HG03280 (cell line): ENCODE measurements around the gene MRLN.
"Not testable (repeated sequence)": the region's sequence is repeated elsewhere in the genome, so short reads cannot be mapped to it uniquely, and the experiment has no call there.

Experiments used
- ATAC-seq: cut with Tn5 transposase; IDR thresholded peaks from one replicate; pipeline ENCODE4 v1.9.1; 2021; ENCODE audit warnings: mild to moderate bottlenecking, moderate library complexity; ENCODE audit not compliant: unreplicated experiment

Gene MRLN

GRCh38 chr10:59753267-59753666 lies at the start of gene MRLN:
Gene MRLN, minus strand, starts transcription at chr10:59753455.
- no peak for ATAC-seq

GRCh38 chr10:59801171-59801570 lies 47.9 kb upstream of the MRLN start:
- no peak for ATAC-seq

DNA sequence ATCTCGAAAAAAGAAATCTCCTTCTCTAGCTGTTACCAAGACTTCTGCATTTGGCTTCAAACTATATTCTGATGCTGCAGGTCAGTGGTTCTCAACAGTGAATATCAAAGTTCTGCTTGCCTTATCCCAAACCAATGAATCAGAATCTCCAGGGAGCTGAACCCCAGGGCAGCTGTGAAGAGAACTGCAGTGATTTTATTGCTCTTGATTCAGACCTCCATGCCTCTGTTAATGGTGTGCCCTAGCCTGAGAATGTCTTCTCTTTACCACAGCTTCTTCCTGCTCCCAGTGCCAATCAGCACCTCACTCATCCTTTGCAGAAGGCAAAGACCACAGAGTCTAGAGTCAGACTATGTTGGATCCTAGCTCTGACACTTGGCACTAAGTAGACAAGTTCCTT lies 46.2 kb upstream of the MRLN start:
- no peak for ATAC-seq

DNA sequence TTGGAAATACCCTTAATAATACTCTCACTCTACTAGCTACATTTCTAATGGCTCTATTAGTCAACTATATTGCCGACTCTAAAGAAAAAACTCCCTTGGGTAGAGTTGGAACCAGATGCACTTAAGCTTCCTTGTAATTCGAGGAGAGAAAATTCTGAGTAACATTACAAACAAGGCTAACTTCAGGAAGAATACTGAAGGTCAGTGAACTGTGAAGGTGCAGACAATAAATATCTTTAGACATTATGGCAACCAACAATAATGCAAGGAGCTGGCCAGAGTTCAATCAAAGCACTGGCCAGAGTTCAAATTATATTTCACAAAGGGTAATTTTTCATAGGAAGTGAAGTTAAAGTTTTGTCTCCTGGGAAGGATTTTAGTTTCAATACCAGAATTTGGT lies 40.7 kb upstream of the MRLN start:
- ATAC-seq: no peak

- ATAC-seq: no peak
These were observed 39.6 kb upstream of the MRLN start for GRCh38 chr10:59792812-59793211.

DNA sequence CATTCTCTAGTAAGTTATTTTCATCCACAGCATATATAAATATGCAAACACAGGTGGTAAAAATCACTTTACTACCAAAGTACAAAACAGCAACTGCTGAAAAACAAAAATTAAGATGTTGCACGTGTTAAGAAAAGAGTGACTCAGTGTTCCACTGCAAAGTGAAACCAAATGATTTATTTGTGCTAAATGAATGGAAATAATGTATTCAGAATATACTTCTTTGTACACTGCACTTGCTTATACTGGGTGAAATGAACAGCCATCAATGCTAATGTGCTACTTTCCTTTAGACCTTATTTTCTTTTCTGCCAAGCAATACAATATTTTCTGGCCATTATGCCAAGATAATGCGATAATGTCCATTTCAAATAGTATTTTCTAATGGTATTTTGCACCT lies 38.3 kb upstream of the MRLN start:
- no peak for ATAC-seq

DNA sequence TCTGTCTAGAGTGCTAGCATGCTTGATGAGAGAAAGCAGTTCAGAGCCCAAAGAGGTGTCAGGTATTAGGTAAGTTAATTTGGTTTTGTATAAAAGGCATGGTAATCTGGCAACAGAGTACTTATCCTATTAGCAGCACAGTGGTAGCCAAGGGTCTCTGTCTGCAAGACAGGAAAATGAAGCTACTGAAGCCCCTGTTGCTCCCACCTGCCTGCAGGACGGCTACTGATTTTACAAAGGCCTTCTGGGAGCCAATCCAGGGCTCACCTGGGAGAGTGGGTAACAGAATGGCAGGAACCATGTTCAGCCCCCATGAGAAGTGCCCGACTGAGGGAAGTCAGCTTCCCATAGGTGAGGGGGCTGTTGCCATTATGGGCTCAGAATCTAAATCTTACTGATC lies 36.8 kb upstream of the MRLN start:
- ATAC-seq: not testable (repeated sequence)

GRCh38 chr10:59788914-59789313 lies 35.7 kb upstream of the MRLN start:
- not testable (repeated sequence) for ATAC-seq

GRCh38 chr10:59787032-59787431 lies 33.8 kb upstream of the MRLN start:
- ATAC-seq: not testable (repeated sequence)

DNA sequence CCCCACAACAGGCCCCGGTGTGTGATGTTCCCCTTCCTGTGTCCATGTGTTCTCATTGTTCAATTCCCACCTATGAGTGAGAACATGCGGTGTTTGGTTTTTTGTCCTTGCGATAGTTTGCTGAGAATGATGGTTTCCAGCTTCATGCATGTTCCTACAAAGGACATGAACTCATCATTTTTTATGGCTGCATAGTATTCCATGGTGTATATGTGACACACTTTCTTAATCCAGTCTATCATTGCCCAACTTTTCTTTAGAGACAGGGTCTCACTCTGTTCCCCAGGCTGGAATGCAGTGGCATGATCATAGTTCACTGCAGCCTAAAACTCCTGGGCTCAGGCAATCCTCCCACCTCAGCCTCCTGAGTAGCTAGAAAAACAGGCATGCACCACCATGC lies 32.2 kb upstream of the MRLN start:
- not testable (repeated sequence) for ATAC-seq

DNA sequence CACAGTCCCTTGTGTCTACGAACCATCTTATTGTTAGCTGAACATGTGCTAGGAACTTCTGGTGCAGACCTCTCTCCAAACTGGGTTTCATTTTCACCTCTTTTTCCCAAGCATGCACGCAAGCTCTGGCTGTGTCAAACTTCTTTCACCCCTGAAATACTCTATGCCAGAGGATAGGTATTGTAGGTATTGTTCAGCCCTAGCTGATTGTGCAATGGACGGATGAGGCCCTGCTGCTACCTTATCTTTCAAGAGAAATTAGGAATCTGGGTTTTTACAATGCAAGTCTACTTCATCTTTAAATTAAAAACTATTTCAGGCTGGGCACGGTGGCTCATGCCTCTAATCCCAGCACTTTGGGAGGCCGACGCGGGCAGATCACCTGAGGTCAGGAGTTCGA lies 28.3 kb upstream of the MRLN start:
- no peak for ATAC-seq

DNA sequence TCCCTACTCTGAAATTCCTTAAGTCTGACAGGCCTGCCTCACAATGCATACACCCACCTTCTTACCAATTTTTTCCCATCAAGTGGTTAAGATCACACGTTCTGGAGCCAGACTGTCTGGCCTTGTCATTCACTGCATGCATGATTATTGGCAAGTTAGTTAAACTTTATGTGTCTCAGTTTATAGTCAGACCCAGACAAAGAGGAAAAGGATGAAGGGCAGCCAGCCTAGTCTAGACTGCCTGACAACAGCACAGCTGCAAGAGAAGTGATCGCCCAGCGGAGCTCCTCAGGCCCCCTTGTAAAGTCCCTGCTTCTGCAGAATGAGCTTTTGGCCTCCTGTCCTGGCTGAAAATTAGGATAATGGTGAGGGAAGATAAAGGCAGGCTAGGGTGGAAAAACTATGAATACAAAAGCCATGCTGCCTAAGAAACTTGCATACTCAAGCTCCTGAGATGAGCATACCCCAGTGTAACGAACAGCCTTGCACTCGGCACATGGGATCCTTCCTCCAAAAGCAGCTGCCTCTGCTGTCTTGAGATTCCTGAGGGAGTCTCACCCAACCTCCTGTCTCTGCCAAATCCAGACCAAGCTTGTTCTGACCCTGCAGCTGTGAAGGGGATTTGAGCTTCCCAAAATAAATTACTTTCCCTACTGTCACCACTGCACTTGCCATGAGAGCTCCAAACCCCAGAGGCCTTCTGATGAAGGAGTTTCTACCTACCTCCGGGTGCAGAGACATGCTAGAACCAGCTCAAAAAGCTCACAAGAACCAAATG lies 26.7 kb upstream of the MRLN start:
- ATAC-seq: no peak

DNA sequence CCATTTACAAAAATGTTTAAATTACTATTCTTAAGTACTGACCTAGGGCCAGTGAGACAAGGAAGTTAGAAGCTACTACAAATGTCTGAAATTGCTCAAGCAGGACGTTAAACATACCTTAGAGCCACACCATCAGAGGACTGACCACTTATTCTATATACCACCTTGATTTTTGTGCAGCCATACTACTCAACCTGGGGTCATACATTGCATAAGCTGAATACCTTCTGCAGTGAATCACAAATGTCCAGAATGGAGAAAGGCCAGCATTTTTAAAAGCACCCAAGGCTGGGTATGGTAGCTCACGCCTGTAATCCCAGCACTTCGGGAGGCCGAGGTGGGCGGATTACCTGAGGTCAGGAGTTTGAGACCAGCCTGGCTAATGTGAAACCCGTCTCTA lies 21.2 kb upstream of the MRLN start:
- no peak for ATAC-seq

- no peak for ATAC-seq
These were observed 19.8 kb upstream of the MRLN start for GRCh38 chr10:59773088-59773487.

DNA sequence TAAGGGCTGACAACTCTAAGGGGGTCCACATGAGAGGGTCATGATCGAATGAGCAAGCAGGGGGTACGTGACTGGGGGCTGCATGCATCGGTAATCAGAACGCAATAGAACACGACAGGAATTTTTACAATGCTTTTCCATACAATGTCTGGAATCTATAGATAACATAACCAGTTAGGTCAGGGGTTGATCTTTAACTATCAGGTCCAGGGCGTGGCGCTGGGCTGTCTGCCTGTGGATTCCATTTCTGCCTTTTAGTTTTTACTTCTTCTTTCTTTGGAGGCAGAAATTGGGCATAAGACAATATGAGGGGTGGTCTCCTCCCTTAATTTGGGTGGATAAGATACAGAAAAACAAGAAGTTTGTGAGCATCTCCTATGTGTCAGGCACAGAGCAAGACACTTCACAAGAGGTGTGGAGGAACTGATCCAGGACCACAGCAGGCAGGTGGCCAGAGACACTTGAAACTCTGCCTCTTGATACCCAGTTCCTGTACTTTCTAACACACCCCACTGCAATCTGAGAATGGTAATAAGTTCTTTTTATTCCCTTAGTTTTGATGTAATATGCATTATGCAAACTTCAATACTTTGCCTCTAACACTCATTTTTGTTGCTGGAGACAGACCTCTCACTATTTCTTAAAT lies 18.0 kb upstream of the MRLN start:
- no peak for ATAC-seq

GRCh38 chr10:59770689-59771088 lies 17.4 kb upstream of the MRLN start:
- no peak for ATAC-seq

DNA sequence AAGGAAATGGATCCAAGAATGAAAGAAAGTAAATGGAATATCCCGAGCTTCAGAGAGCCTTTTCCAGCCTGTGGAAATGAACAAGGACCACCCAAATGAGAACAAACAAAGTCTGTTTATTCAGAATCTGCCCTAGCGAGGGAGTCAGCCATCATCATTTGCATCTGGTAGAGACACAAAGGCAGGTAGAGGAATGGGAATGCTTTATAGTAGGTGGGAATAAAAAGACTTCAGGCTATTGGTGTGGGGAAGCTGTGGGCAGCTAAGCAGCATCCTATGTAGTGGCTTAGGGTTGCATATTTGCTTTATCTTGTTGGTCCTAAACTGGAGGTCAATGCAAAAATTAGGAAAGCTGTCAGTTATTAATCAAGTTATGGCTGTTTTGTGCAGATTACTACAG lies 9.2 kb upstream of the MRLN start:
- no peak for ATAC-seq

- ATAC-seq: no peak
These were observed 4.7 kb upstream of the MRLN start for GRCh38 chr10:59757966-59758365.

GRCh38 chr10:59754951-59755350 lies 1.7 kb upstream of the MRLN start:
- no peak for ATAC-seq

DNA sequence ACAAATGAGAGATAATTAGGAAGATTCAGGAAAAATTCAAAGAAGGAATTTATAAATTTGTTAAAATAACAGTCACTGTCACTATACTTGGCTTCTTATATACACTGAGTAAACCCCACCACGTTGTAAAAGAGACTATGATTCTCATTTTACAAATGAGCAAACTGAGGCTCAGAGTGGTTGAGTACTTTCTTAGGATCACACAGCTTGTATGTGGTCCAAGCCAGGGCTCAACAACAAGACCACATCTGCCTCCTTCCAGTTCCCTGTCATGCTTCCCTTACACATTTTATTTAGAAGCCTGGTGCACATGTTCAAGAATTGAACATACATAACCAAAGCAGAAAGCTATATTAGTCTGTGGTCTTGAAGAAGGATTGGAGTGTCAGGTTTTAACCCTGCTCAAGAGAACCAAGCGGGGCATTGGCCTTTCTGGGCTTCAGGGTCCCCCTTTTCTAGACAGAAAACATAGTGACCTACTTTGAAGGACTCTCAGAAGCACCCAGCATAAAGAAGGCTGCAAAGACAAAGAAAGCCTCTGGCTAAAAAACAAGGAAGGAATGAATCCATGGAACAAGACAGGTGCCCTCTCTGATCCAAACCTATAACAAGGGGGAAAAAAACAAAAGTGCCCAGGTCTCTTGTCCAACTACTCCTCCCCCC lies 846 bp downstream of the MRLN start:
- ATAC-seq: no peak

DNA sequence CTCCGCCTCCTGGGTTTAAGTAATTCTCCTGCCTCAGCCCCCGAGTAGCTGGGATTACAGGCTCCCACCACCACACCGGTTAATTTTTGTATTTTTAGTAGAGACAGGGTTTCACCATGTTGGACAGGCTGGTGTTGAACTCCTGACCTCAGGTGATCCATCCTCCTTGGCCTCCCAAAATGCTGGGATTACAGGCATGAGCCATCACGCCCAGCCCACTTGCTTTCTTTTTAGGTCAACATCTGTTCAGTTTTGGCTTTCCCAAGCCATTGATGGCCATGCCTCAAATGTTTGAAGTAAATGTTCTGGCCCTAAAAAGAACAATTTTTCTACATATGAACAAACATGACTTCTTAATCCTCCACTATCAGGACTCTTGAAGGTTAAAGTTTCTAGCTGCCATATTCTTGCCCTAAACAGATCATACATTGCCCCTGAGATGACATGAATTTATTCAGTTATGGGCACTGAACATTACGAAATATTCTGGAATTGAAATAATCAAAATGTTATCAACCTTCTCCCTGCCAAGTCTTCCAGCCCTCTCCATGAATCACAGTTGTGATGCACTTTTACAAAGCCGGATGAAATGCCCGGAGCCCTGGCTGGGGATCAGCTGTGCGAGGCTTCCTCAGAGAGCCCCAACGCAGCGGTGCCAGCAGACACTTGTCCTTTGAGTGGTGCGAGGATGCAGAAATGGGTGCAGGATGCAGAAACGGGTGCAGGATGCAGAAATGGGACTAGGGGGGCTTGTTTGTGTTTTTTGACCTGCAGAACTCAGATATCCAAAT lies 2.9 kb downstream of the MRLN start:
- no peak for ATAC-seq
